ENCODE measurements around the gene OR11H6. TPM values are rescaled to one million over a fixed set of nuclear protein-coding genes. Genes with fewer than 3 reads are reported as not detected.

Gene OR11H6
- not detected in 2 replicates for total RNA-seq

GRCh38 chr14:20223410-20223809 lies at the start of gene OR11H6:
OR11H6 (plus strand) TSS chr14:20223710; CDS start chr14:20223710, 0 bp downstream.

GRCh38 chr14:20190596-20190995 lies 32.9 kb upstream of the OR11H6 start, which contains the start of gene OR11G2:
OR11G2 (plus strand) TSS chr14:20190896; CDS start chr14:20197438, 6,542 bp downstream.

GRCh38 chr14:20228681-20229080 lies 5.2 kb downstream of the OR11H6 start, which contains the start of gene OR11H7:
OR11H7 (plus strand) TSS chr14:20228981.

Small RNAs within 50 kb of the gene (small RNA-seq; reads per million reads assigned to genes)
- not detected for gene GTF2IP22

Other genes with a start within 250 kb of the OR11H6 start
- not detected in 2 replicates for gene OR4K15, start 248.1 kb upstream of the OR11H6 start, total RNA-seq
- not detected in 2 replicates for gene OR4Q2, start 221.5 kb upstream of the OR11H6 start, total RNA-seq
- not detected in 2 replicates for gene OR4K14, start 204.4 kb upstream of the OR11H6 start, total RNA-seq
- not detected in 2 replicates for gene OR4K13, start 187.7 kb upstream of the OR11H6 start, total RNA-seq
- not detected in 2 replicates for gene OR4L1, start 163.7 kb upstream of the OR11H6 start, total RNA-seq
- not detected in 2 replicates for gene OR4K17, start 113.0 kb upstream of the OR11H6 start, total RNA-seq
- gene OR4N5, start 84.9 kb upstream of the OR11H6 start, total RNA-seq: not detected in 2 replicates
- not detected in 2 replicates for gene OR11G2, start 32.8 kb upstream of the OR11H6 start, total RNA-seq
- gene OR11H7, start 5.3 kb downstream of the OR11H6 start, total RNA-seq: not detected in 2 replicates
- gene OR11H4, start 15.6 kb downstream of the OR11H6 start, total RNA-seq: not detected in 2 replicates
- 15.7 and 17.6 TPM in 2 replicates for gene TTC5, start 82.2 kb downstream of the OR11H6 start, total RNA-seq
- 40.1 and 40.6 TPM in 2 replicates for gene CCNB1IP1, start 109.6 kb downstream of the OR11H6 start, total RNA-seq
- 7.3 and 11.2 TPM in 2 replicates for gene PARP2, start 119.9 kb downstream of the OR11H6 start, total RNA-seq
- gene TEP1, start 189.8 kb downstream of the OR11H6 start, total RNA-seq: 25.0 and 27.2 TPM in 2 replicates
- gene KLHL33, start 212.5 kb downstream of the OR11H6 start, total RNA-seq: 0.13 and 0.22 TPM in 2 replicates
- gene OSGEP, start 231.1 kb downstream of the OR11H6 start, total RNA-seq: 39.3 and 45.1 TPM in 2 replicates
- gene APEX1, start 231.5 kb downstream of the OR11H6 start, total RNA-seq: 58.0 and 73.2 TPM in 2 replicates
- gene PIP4P1, start 237.7 kb downstream of the OR11H6 start, total RNA-seq: 19.9 and 21.6 TPM in 2 replicates
- gene PNP, start 245.7 kb downstream of the OR11H6 start, total RNA-seq: 30.3 and 38.5 TPM in 2 replicates